Parathyroid adenoma (tissue), 2 donors: ENCODE data around the gene TUFM.

Experiments
- H2AFZ ChIP-seq: fragments of 300-600 bp; sonication (generic); one replicate; pipeline ENCODE4 v1.7.0; 2017; ENCODE audit warnings: antibody characterized with exemption, mild to moderate bottlenecking
- H3K27ac ChIP-seq: fragments of 300-600 bp; sonication (generic); one replicate; pipeline ENCODE4 v1.7.0; 2017
- H3K27me3 ChIP-seq: fragments of 300-600 bp; sonication (generic); one replicate; pipeline ENCODE4 v1.7.0; 2017; ENCODE audit warnings: low read length; ENCODE audit not compliant: control insufficient read depth, insufficient read depth
- H3K36me3 ChIP-seq: fragments of 300-600 bp; sonication (generic); one replicate; pipeline ENCODE4 v1.7.0; 2017; ENCODE audit warnings: low read length; ENCODE audit not compliant: control insufficient read depth, insufficient read depth
- H3K4me1 ChIP-seq: fragments of 300-600 bp; sonication (generic); one replicate; pipeline ENCODE4 v1.7.0; 2017; ENCODE audit warnings: control low read depth
- H3K4me2 ChIP-seq: fragments of 300-600 bp; sonication (generic); one replicate; pipeline ENCODE4 v1.7.0; 2017; ENCODE audit warnings: low read length
- H3K4me3 ChIP-seq: fragments of 300-600 bp; sonication (generic); one replicate; pipeline ENCODE4 v1.7.0; 2017; ENCODE audit warnings: low read depth, low read length
- H3K79me2 ChIP-seq: fragments of 300-600 bp; sonication (generic); one replicate; pipeline ENCODE4 v1.7.0; 2017; ENCODE audit warnings: control low read depth
- H3K9ac ChIP-seq: fragments of 300-600 bp; sonication (generic); one replicate; pipeline ENCODE4 v1.7.0; 2017; ENCODE audit warnings: mild to moderate bottlenecking
- H3K9me3 ChIP-seq: fragments of 300-600 bp; sonication (generic); one replicate; pipeline ENCODE4 v1.7.0; 2017; ENCODE audit warnings: low read length; ENCODE audit not compliant: control insufficient read depth
- TF ChIP-seq, protein P1 (sequence below): fragments of 300-600 bp; sonication (generic); IDR thresholded peaks from one replicate; pipeline ENCODE4 v1.7.0; 2017; ENCODE audit warnings: antibody characterized with exemption, mild to moderate bottlenecking
- donor health status: primary hyperparathyroidism.

Gene TUFM

DNA sequence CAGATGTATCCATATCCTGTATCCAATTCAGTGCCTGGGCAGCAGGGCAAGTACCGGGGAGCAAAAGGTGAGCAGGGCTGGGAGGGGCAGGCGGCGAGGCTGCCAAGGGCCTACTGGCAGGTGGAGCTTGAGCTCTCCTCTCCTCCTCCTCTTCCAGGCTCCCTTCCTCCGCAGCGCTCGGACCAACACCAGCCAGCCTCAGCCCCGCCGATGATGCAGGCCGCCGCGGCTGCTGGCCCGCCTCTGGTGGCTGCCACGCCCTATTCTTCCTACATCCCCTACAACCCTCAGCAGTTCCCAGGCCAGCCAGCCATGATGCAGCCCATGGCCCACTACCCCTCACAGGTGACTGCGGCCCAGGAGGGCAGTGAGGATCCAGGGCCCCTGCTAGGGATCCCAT lies 11.8 kb downstream of the TUFM start:
- Histone ChIP-seq H3K4me2 (no peak overlapping the region), H2AFZ (no peak overlapping the region), H3K27ac (no peak overlapping the region), H3K9ac (no peak overlapping the region), H3K79me2 (peaks cover 6% of the 10 kb centered on the region), H3K27me3 (no peaks in the 10 kb centered on the region), H3K4me3 (no peak overlapping the region), H3K9me3 (no peaks in the 10 kb centered on the region), H3K36me3 (no peaks in the 10 kb centered on the region), H3K4me1 (no peaks in the 10 kb centered on the region)
- TF ChIP-seq, protein P1, sequence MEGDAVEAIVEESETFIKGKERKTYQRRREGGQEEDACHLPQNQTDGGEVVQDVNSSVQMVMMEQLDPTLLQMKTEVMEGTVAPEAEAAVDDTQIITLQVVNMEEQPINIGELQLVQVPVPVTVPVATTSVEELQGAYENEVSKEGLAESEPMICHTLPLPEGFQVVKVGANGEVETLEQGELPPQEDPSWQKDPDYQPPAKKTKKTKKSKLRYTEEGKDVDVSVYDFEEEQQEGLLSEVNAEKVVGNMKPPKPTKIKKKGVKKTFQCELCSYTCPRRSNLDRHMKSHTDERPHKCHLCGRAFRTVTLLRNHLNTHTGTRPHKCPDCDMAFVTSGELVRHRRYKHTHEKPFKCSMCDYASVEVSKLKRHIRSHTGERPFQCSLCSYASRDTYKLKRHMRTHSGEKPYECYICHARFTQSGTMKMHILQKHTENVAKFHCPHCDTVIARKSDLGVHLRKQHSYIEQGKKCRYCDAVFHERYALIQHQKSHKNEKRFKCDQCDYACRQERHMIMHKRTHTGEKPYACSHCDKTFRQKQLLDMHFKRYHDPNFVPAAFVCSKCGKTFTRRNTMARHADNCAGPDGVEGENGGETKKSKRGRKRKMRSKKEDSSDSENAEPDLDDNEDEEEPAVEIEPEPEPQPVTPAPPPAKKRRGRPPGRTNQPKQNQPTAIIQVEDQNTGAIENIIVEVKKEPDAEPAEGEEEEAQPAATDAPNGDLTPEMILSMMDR: no peak

DNA sequence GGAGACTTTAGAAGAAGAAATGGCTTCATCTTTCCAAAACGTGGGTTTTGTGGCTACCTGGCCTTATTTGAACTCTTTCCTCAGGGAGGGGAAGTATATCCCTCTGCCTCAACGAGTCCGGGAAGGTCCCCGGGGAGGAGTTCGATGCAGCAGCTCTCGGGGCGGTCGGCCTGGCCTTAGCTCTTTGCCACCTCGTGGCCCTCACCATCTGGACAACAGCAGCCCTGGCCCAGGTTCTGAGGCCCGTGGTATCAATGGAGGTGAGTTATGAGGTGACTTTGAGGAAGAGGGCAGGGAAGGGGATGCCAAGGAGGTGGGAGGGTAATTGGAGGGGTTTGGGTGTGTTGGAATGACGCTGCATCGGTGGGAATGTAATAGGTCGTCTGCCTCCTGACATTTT lies 15.6 kb downstream of the TUFM start:
- Histone ChIP-seq H3K27ac (no peak overlapping the region), H3K4me1 (no peaks in the 10 kb centered on the region), H3K9me3 (no peaks in the 10 kb centered on the region), H2AFZ (no peak overlapping the region), H3K9ac (no peak overlapping the region), H3K4me2 (no peak overlapping the region), H3K4me3 (no peak overlapping the region), H3K36me3 (no peaks in the 10 kb centered on the region), H3K79me2 (peaks cover 33% of the 10 kb centered on the region), H3K27me3 (no peaks in the 10 kb centered on the region)
- TF ChIP-seq, protein P1: no peak

DNA sequence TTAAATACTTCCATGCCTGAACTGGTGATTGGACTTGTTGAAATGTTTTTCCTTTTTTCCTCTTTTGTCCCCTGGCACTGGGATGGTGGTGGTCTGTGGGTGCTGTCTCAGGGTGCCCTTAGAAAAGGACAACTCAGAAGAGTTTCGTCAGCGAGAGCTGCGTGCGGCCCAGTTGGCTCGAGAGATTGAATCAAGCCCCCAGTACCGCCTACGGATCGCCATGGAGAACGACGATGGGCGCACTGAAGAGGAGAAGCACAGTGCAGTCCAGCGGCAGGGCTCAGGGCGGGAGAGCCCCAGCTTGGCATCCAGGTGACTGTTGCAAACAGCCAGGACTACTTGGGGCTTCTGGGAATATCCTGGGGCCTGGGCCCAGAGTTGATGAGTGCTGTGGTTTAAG lies 16.4 kb downstream of the TUFM start:
- no peak overlapping the region for H3K9ac ChIP-seq
- H3K27me3 ChIP-seq: no peaks in the 10 kb centered on the region
- no peaks in the 10 kb centered on the region for H3K36me3 ChIP-seq
- H3K27ac ChIP-seq: no peak overlapping the region
- H3K9me3 ChIP-seq: no peaks in the 10 kb centered on the region
- TF ChIP-seq, protein P1: no peak
- H3K4me3 ChIP-seq: no peak overlapping the region
- peaks cover 6% of the 10 kb centered on the region for H3K4me1 ChIP-seq
- H3K79me2 ChIP-seq: peaks cover 39% of the 10 kb centered on the region
- no peak overlapping the region for H3K4me2 ChIP-seq
- no peak overlapping the region for H2AFZ ChIP-seq

DNA sequence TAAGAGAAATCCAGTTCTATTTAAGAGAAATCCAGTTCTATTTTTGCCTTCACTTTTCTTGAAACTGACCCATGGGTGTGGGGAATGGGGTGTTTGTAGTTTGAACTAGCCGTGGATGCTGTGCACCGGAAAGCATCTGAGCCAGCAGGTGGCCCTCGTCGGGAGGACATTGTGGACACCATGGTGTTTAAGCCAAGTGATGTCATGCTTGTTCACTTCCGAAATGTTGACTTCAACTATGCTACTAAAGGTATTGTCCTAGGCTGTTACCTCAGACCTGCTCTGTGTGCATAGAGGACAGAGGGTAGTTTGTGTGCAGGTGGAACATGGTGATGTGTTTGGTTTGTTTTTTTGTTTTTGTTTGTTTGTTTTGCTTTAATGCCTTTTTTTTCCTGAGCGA lies 20.0 kb downstream of the TUFM start:
- Histone ChIP-seq H3K4me2 (no peak overlapping the region), H2AFZ (no peak overlapping the region), H3K9ac (no peak overlapping the region), H3K4me1 (peaks cover 10% of the 10 kb centered on the region), H3K36me3 (no peaks in the 10 kb centered on the region), H3K9me3 (no peaks in the 10 kb centered on the region), H3K79me2 (peaks cover 43% of the 10 kb centered on the region), H3K27ac (no peak overlapping the region), H3K4me3 (no peak overlapping the region), H3K27me3 (no peaks in the 10 kb centered on the region)
- TF ChIP-seq, protein P1: no peak

DNA sequence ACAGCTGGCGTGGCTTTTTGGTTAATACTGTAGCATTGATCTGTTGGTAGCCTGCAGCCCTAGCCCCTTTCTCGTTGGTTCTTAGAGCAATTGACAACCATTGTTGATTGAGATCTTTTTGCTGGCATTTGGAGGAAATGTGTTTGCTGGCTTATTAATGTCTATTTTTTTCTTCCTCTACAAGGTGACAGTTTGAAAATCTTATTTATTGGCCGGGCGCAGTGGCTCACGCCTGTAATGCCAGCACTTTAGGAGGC lies 21.5 kb downstream of the TUFM start:
- Histone ChIP-seq H3K9ac (peak overlapping the region; percentile 98), H3K4me3 (peak overlapping the region; percentile 99), H3K4me1 (peaks cover 10% of the 10 kb centered on the region), H3K9me3 (no peaks in the 10 kb centered on the region), H3K36me3 (no peaks in the 10 kb centered on the region), H3K27me3 (no peaks in the 10 kb centered on the region), H3K79me2 (peaks cover 40% of the 10 kb centered on the region), H3K27ac (peak overlapping the region; percentile 95), H3K4me2 (peak overlapping the region; percentile 99), H2AFZ (peak overlapping the region; percentile 79)
- TF ChIP-seq, protein P1: no peak
